Gastroesophageal sphincter (tissue), 4 donors: ENCODE measurements around the gene SLC24A1. TPM values are rescaled to one million over a fixed set of nuclear protein-coding genes. Genes with fewer than 3 reads are reported as not detected.

ENCODE experiments used
- ATAC-seq: fragments of 150-250 bp; one replicate; pipeline ENCODE4 v1.9.1; 2016; ENCODE audit warnings: mild to moderate bottlenecking, moderate library complexity
- H3K27ac ChIP-seq, 4 donors: fragments of 200-600 bp; sonication (generic) in 3 of 4; 1 replicate in 3 of 4; 2 replicates in 1 of 4; pipeline ENCODE4 v1.5.1; 2016 to 2019
- H3K27me3 ChIP-seq: fragments of 200-600 bp; sonication (generic); one replicate; pipeline ENCODE4 v1.5.1; 2019
- H3K36me3 ChIP-seq, 2 donors: fragments of 200-600 bp; sonication (generic); one replicate each; pipeline ENCODE4 v1.5.1; 2019; ENCODE audit warnings: control low read depth in 1 of 2
- H3K4me1 ChIP-seq, 3 donors: fragments of 200-600 bp; sonication (generic); 1 replicate in 2 of 3; 2 replicates in 1 of 3; pipeline ENCODE4 v1.5.1; 2016 to 2019; ENCODE audit warnings: control low read depth in 2 of 3
- H3K4me3 ChIP-seq, 2 donors: fragments of 200-600 bp; sonication (generic); one replicate each; pipeline ENCODE4 v1.5.1; 2019; ENCODE audit warnings: mild to moderate bottlenecking in 1 of 2, moderate library complexity in 1 of 2
- H3K9me3 ChIP-seq, 3 donors: fragments of 200-600 bp; sonication (generic); one replicate each; pipeline ENCODE4 v1.5.1; 2017 to 2019; ENCODE audit warnings: control low read depth in 2 of 3
- EP300 ChIP-seq: sonication (generic); formaldehyde crosslinking; IDR thresholded peaks from one replicate; pipeline ENCODE4 v1.6.1; 2017; ENCODE audit warnings: antibody characterized with exemption, mild to moderate bottlenecking
- POLR2A ChIP-seq, 2 donors: fragments of 450-650 bp; IDR thresholded peaks; one replicate each; pipeline ENCODE4 v1.6.1; 2017; ENCODE audit warnings: antibody characterized with exemption in 2 of 2, mild to moderate bottlenecking in 2 of 2, moderate library complexity in 1 of 2
- POLR2AphosphoS5 ChIP-seq: sonication (generic); formaldehyde crosslinking; IDR thresholded peaks from one replicate; pipeline ENCODE4 v1.6.1; 2017; ENCODE audit warnings: antibody characterized with exemption
- WGBS, 2 donors: methylation state at CpG; one replicate each; pipeline ENCODE4 v1.1.5; 2018; ENCODE audit warnings: low coverage in 1 of 2; 5-methylcytosine and 5-hydroxymethylcytosine counted together
- total RNA-seq, 4 donors: library from RNA; depleted of rRNA; stranded (reverse); fragments of >200 nt; gene quantifications; one replicate each; pipeline ENCODE4 v1.1.0, GENCODE V29; 2016
- TF ChIP-seq, protein P1 (sequence below), 4 experiments: fragments of 200-600 bp in 2 of 4; fragments of 450-650 bp in 2 of 4; sonication (generic) in 1 of 4; IDR thresholded peaks; one replicate each; pipeline ENCODE4 v1.5.1; 2017 to 2019; ENCODE audit warnings: antibody characterized with exemption in 4 of 4, mild to moderate bottlenecking in 2 of 4, moderate library complexity in 2 of 4

The SLC24A1 gene
- total RNA-seq, 4 donors from 2014 or later: 2.7 to 4.6 (median 3.9) TPM

DNA sequence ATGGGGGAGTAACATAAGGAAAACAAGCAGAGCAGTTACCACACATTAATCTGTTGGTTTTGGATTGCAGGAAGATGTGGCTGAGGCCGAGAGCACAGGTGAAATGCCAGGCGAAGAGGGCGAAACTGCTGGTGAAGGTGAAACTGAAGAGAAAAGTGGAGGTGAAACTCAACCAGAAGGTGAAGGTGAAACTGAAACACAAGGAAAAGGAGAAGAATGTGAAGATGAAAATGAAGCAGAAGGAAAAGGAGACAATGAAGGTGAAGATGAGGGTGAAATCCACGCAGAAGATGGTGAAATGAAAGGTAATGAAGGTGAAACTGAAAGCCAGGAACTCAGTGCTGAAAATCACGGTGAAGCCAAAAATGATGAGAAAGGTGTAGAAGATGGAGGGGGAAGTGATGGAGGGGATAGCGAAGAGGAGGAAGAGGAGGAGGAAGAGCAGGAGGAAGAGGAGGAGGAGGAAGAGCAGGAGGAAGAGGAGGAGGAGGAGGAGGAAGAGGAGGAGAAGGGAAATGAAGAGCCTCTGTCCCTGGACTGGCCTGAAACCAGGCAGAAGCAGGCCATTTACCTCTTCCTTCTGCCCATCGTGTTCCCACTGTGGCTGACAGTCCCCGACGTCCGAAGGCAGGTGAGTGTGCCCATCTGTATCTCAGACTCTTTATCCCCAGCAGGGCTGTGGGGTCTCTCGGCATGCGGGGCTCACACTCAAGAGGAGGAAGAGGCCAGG is 28.7 kb downstream of the SLC24A1 start:
- TF ChIP-seq, protein P1, sequence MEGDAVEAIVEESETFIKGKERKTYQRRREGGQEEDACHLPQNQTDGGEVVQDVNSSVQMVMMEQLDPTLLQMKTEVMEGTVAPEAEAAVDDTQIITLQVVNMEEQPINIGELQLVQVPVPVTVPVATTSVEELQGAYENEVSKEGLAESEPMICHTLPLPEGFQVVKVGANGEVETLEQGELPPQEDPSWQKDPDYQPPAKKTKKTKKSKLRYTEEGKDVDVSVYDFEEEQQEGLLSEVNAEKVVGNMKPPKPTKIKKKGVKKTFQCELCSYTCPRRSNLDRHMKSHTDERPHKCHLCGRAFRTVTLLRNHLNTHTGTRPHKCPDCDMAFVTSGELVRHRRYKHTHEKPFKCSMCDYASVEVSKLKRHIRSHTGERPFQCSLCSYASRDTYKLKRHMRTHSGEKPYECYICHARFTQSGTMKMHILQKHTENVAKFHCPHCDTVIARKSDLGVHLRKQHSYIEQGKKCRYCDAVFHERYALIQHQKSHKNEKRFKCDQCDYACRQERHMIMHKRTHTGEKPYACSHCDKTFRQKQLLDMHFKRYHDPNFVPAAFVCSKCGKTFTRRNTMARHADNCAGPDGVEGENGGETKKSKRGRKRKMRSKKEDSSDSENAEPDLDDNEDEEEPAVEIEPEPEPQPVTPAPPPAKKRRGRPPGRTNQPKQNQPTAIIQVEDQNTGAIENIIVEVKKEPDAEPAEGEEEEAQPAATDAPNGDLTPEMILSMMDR (IDR thresholded peaks at IDR 0.05): no peak
- TF ChIP-seq POLR2AphosphoS5 (no peak), EP300 (no peak), POLR2A (IDR thresholded peaks at IDR 0.05) (no peak)
- Histone ChIP-seq H3K4me1 (no peaks in the 10 kb centered on the region), H3K4me3 (no peak overlapping the region), H3K9me3 (no peaks in the 10 kb centered on the region), H3K36me3 (peaks cover 0 to 40% of the 10 kb centered on the region in 2 donors), H3K27me3 (no peaks in the 10 kb centered on the region), H3K27ac (no peak overlapping the region)
- 90 to 95% methylated on average over 7 to 9 of the region's 12 CpGs for WGBS, 2 donors
- no peak for ATAC-seq

DNA sequence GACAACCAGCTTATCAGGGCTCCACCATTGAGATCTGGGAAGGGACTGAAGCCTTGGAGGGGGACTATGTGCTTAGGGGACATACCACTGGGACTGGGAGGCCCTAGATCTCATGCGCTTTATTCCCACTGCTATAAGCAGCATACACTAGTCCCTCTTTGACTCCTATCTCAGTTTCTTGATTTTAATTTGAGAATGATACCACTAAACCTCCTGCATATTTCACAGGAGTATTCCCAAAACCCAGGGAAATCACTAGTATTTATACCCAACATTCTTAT is 29.2 kb downstream of the SLC24A1 start:
- Histone ChIP-seq H3K27ac (no peak overlapping the region), H3K9me3 (no peaks in the 10 kb centered on the region), H3K27me3 (no peaks in the 10 kb centered on the region), H3K4me3 (no peak overlapping the region), H3K36me3 (peaks cover 0 to 44% of the 10 kb centered on the region in 2 donors), H3K4me1 (no peaks in the 10 kb centered on the region)
- 80 to 100% methylated on average over 1 of the region's 1 CpG for WGBS, 2 donors
- ATAC-seq: no peak
- TF ChIP-seq POLR2A (IDR thresholded peaks at IDR 0.05) (no peak), POLR2AphosphoS5 (no peak), EP300 (no peak)
- TF ChIP-seq, protein P1 (IDR thresholded peaks at IDR 0.05): no peak

GRCh38 chr15:65651831-65652749 is 30.4 kb downstream of the SLC24A1 start:
- no peak for ATAC-seq
- Histone ChIP-seq H3K36me3 (peaks cover 0 to 54% of the 10 kb centered on the region in 2 donors), H3K27me3 (no peaks in the 10 kb centered on the region), H3K9me3 (no peaks in the 10 kb centered on the region), H3K27ac (no peak overlapping the region), H3K4me1 (no peaks in the 10 kb centered on the region), H3K4me3 (no peak overlapping the region)
- 74 to 80% methylated on average over 9 to 10 of the region's 11 CpGs for WGBS, 2 donors
- no peak for TF ChIP-seq POLR2AphosphoS5
- no peak for TF ChIP-seq POLR2A (IDR thresholded peaks at IDR 0.05)
- no peak for TF ChIP-seq EP300
- TF ChIP-seq, protein P1 (IDR thresholded peaks at IDR 0.05): no peak

DNA sequence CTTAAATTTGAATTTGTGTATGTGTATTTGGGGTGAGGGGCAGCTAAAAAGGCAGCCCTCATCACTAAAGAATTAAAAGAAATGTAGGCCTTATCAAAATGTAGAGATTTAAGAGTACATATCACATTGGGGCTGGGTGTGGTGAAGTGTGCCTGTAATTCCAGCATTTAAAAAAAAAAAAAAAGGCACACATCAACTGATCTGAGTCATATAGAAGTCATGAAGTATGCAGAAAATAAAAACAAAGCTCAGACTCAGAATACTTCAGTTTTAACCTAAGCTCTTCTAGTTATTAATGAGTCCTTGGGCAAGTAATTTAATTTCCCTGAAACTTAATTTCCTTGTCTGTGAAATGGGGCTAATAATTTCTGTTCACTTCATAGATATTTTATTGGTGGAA is 31.6 kb downstream of the SLC24A1 start:
- Histone ChIP-seq H3K4me3 (no peak overlapping the region), H3K4me1 (no peaks in the 10 kb centered on the region), H3K9me3 (no peaks in the 10 kb centered on the region), H3K27ac (no peak overlapping the region), H3K27me3 (no peaks in the 10 kb centered on the region), H3K36me3 (peaks cover 0 to 67% of the 10 kb centered on the region in 2 donors)
- no peak for TF ChIP-seq POLR2A (IDR thresholded peaks at IDR 0.05)
- TF ChIP-seq POLR2AphosphoS5: no peak
- TF ChIP-seq, protein P1 (IDR thresholded peaks at IDR 0.05): no peak
- no peak for TF ChIP-seq EP300
- ATAC-seq: no peak
